Liver (tissue), 9 donors: ENCODE results near the gene SH3RF3. TPM values are rescaled to one million over a fixed set of nuclear protein-coding genes. Genes with fewer than 3 reads are reported as not detected.

Experiments used
- DNase-seq: peaks from one replicate; pipeline ENCODE4 v3.0.0-alpha.2; 2017; ENCODE audit warnings: low spot score
- H3K27ac ChIP-seq, 2 donors: one replicate each; pipeline ENCODE4 v1.7.0; 2013; ENCODE audit warnings: inconsistent platforms in 2 of 2, low read length in 2 of 2, control low read depth in 1 of 2, low read depth in 1 of 2, mild to moderate bottlenecking in 1 of 2
- H3K27me3 ChIP-seq, 4 donors: one replicate each; pipeline versions ENCODE4 v1.6.1 to v1.7.0; 2013; ENCODE audit warnings: low read length in 3 of 4, inconsistent platforms in 1 of 4, mild to moderate bottlenecking in 1 of 4, moderate library complexity in 1 of 4; ENCODE audit not compliant: control insufficient read depth in 4 of 4, insufficient read depth in 4 of 4
- H3K36me3 ChIP-seq, 4 donors: one replicate each; pipeline versions ENCODE4 v1.6.1 to v1.7.0; 2013; ENCODE audit warnings: low read length in 3 of 4, mild to moderate bottlenecking in 3 of 4, low read depth in 1 of 4, moderate library complexity in 1 of 4; ENCODE audit not compliant: control insufficient read depth in 4 of 4, insufficient read depth in 3 of 4
- H3K4me1 ChIP-seq, 4 donors: one replicate each; pipeline versions ENCODE4 v1.6.1 to v1.7.0; 2013; ENCODE audit warnings: low read length in 3 of 4, mild to moderate bottlenecking in 3 of 4, moderate library complexity in 1 of 4; ENCODE audit not compliant: control insufficient read depth in 4 of 4, insufficient read depth in 4 of 4
- H3K4me3 ChIP-seq, 3 donors: one replicate each; pipeline versions ENCODE4 v1.6.1 to v1.7.0; 2013; ENCODE audit warnings: low read length in 3 of 3, control low read depth in 1 of 3, low read depth in 1 of 3, mild to moderate bottlenecking in 1 of 3
- H3K9ac ChIP-seq, 2 donors: one replicate each; pipeline ENCODE4 v1.7.0; 2013; ENCODE audit warnings: low read length in 2 of 2, mild to moderate bottlenecking in 2 of 2, moderate library complexity in 2 of 2, control low read depth in 1 of 2, low read depth in 1 of 2
- H3K9me3 ChIP-seq, 4 donors: one replicate each; pipeline versions ENCODE4 v1.6.1 to v1.7.0; 2013; ENCODE audit warnings: low read length in 3 of 4; ENCODE audit not compliant: control insufficient read depth in 4 of 4
- ATF3 ChIP-seq: IDR thresholded peaks from 2 replicates; pipeline ENCODE4 v1.6.1; 2016; ENCODE audit warnings: antibody characterized with exemption
- EGR1 ChIP-seq, 2 donors: IDR thresholded peaks; 2 replicates each; pipeline ENCODE4 v1.6.1; 2016 to 2018; ENCODE audit warnings: antibody characterized with exemption in 2 of 2, low read depth in 2 of 2
- FOXA1 ChIP-seq: IDR thresholded peaks from 2 replicates; pipeline ENCODE4 v1.6.1; 2016; ENCODE audit warnings: antibody characterized with exemption
- FOXA2 ChIP-seq: IDR thresholded peaks from 2 replicates; pipeline ENCODE4 v1.6.1; 2016; ENCODE audit warnings: antibody characterized with exemption
- GABPA ChIP-seq, 2 donors: IDR thresholded peaks in 1 of 2; conservative IDR thresholded peaks in 1 of 2; 2 replicates each; pipeline ENCODE4 v1.6.1; 2016; ENCODE audit warnings: antibody characterized with exemption in 2 of 2, mild to moderate bottlenecking in 1 of 2, moderate library complexity in 1 of 2
- HNF4A ChIP-seq, 2 donors: conservative IDR thresholded peaks; 2 replicates each; pipeline ENCODE4 v1.6.1; 2016; ENCODE audit warnings: antibody characterized with exemption in 2 of 2, mild to moderate bottlenecking in 2 of 2
- HNF4G ChIP-seq: IDR thresholded peaks from 2 replicates; pipeline ENCODE4 v1.6.1; 2016; ENCODE audit warnings: antibody characterized with exemption
- JUND ChIP-seq, 2 donors: IDR thresholded peaks; 2 replicates each; pipeline ENCODE4 v1.6.1; 2016; ENCODE audit warnings: antibody characterized with exemption in 2 of 2
- NR2F2 ChIP-seq: IDR thresholded peaks from 2 replicates; pipeline ENCODE4 v1.6.1; 2016; ENCODE audit warnings: antibody characterized with exemption
- RAD21 ChIP-seq, 2 donors: IDR thresholded peaks; 2 replicates each; pipeline ENCODE4 v1.6.1; 2016; ENCODE audit warnings: antibody characterized with exemption in 2 of 2, mild to moderate bottlenecking in 2 of 2
- REST ChIP-seq: IDR thresholded peaks from 2 replicates; pipeline ENCODE4 v1.6.1; 2016; ENCODE audit warnings: antibody characterized with exemption, mild to moderate bottlenecking
- RXRA ChIP-seq, 2 donors: IDR thresholded peaks; 2 replicates each; pipeline ENCODE4 v1.6.1; 2017 to 2018; ENCODE audit warnings: antibody characterized with exemption in 2 of 2, mild to moderate bottlenecking in 1 of 2
- SP1 ChIP-seq: IDR thresholded peaks from 2 replicates; pipeline ENCODE4 v1.6.1; 2018; ENCODE audit warnings: antibody characterized with exemption, mild to moderate bottlenecking
- TAF1 ChIP-seq: conservative IDR thresholded peaks from 2 replicates; pipeline ENCODE4 v1.6.1; 2016; ENCODE audit warnings: antibody characterized with exemption, mild to moderate bottlenecking
- YY1 ChIP-seq: IDR thresholded peaks from 2 replicates; pipeline ENCODE4 v1.6.1; 2016; ENCODE audit warnings: antibody characterized with exemption, mild to moderate bottlenecking
- ZBTB33 ChIP-seq: IDR thresholded peaks from 2 replicates; pipeline ENCODE4 v1.6.1; 2016; ENCODE audit warnings: antibody characterized with exemption
- WGBS: extraction: QIAGEN DNeasy Blood & Tissue Kit; methylation state at CpG from one replicate; pipeline ENCODE4 v1.1.7; 2013; 5-methylcytosine and 5-hydroxymethylcytosine counted together
- polyA plus RNA-seq, 2 donors: library from polyadenylated mRNA; stranded (reverse) in 1 of 2; unstranded in 1 of 2; fragments of 200-250 nt in 1 of 2; fragments of >200 nt in 1 of 2; fragmentation: Nextera tagmentation in 1 of 2; extraction: Ambion mirVana in 1 of 2; gene quantifications; one replicate each; pipeline versions ENCODE4 v1.2.1 to v1.2.3, GENCODE V29; 2013 to 2015
- total RNA-seq, 2 donors: library from RNA; depleted of rRNA; stranded (reverse); fragments of >200 nt; gene quantifications; one replicate each; pipeline ENCODE4 v1.2.3, GENCODE V29; 2014
- TF ChIP-seq, protein P1 (sequence below): IDR thresholded peaks from 2 replicates; pipeline ENCODE4 v1.6.1; 2016; ENCODE audit warnings: antibody characterized with exemption
- TF ChIP-seq, protein P2 (sequence below): fragments of 150-350 bp; IDR thresholded peaks from 2 replicates; pipeline ENCODE4 v1.5.1; 2017; ENCODE audit warnings: improper control_type of control experiment, low read depth, low read length; ENCODE audit not compliant: missing input control
- donor health status: healthy.
- donor health status: healthy.
- donor health status: healthy.
- donor health status: healthy.
- donor health status: healthy.

Gene SH3RF3
- total and polyA plus RNA-seq, 4 donors: 0.11 to 1.0 (median 0.54) TPM

DNA sequence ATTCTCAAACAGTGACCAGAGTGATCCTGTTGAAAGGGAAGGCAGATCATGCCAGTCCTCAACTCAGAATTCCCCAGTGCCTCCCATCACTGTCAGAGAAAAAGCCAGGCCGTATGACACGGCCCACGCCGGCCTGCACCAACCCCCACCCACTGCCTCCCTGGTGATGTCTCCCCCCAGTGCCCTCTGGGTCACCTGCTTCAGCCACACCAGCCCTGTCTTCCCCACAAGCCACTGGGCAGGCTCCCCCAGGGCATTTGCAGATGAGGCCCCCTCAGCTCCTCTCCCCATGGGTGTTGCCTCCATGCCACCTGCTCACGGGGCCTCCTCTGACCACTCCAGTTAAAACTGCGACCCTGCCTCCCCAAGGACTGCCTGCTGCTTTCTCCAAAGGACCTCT, 169.8 kb downstream of the SH3RF3 start (continued):
- TF ChIP-seq HNF4A (conservative IDR thresholded peaks at IDR 0.05) (no peak), REST (no peak), FOXA1 (no peak), RAD21 (IDR thresholded peaks at IDR 0.05) (no peak), HNF4G (no peak)

DNA sequence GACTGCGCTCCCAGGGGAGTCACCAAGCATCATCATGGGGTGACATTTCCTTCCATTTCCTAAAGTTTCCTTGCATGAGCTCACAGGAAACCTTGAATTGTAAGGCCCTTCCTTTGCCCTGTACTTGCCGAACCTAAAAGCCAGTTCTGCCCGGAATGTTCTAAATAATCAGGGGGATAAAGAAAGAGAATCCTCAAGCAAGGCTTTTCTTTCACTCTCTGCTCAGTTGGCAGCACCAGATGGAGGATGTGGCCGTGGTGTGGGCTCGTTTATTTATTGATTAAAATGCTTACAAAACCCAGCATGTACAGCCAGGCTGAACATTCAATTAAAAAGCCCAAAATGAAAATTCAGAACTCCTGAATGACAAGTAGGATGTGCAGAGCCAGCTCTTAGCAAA, 170.5 kb downstream of the SH3RF3 start:
- H3K9me3 ChIP-seq: no peaks in the 10 kb centered on the region
- DNase-seq: no peak
- no peaks in the 10 kb centered on the region for H3K4me1 ChIP-seq
- H3K4me3 ChIP-seq: no peak overlapping the region
- no peaks in the 10 kb centered on the region for H3K36me3 ChIP-seq
- 52% methylated on average over 5 of the region's 5 CpGs for WGBS
- no peak overlapping the region for H3K27ac ChIP-seq
- no peaks in the 10 kb centered on the region for H3K27me3 ChIP-seq
- H3K9ac ChIP-seq: no peak overlapping the region
- no peak for TF ChIP-seq HNF4G
- TF ChIP-seq ZBTB33: no peak
- no peak for TF ChIP-seq RXRA (IDR thresholded peaks at IDR 0.05)
- no peak for TF ChIP-seq EGR1 (IDR thresholded peaks at IDR 0.05; ENCODE audit: low read depth in 2 of 2)
- TF ChIP-seq FOXA2: no peak
- no peak for TF ChIP-seq SP1

DNA sequence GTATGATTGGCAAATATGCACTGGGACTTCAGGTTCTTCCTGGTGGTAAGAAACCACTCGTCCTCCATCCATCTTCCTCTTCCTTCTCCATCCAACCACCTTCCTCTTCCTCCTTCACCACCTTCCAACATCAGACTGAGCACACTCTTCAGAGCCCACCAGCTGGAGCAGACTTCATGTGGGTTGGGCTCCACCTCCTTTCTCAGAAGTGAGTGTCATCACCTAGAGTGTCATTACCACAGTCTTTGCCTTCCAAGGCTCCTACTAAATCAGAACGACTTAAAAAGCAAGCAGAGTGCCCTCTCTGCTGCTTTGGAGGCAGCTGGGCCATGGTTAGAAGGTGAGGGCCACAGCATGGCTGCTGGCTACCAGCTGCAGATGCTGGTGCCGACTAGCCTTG, 171.6 kb downstream of the SH3RF3 start:
- Histone ChIP-seq H3K4me3 (no peak overlapping the region), H3K9me3 (no peaks in the 10 kb centered on the region), H3K36me3 (no peaks in the 10 kb centered on the region), H3K27me3 (no peaks in the 10 kb centered on the region), H3K9ac (no peak overlapping the region), H3K27ac (no peak overlapping the region), H3K4me1 (no peaks in the 10 kb centered on the region)
- TF ChIP-seq SP1: no peak
- no peak for TF ChIP-seq RXRA (IDR thresholded peaks at IDR 0.05)
- DNase-seq: no peak
- WGBS: 68% methylated on average over 3 of the region's 3 CpGs

DNA sequence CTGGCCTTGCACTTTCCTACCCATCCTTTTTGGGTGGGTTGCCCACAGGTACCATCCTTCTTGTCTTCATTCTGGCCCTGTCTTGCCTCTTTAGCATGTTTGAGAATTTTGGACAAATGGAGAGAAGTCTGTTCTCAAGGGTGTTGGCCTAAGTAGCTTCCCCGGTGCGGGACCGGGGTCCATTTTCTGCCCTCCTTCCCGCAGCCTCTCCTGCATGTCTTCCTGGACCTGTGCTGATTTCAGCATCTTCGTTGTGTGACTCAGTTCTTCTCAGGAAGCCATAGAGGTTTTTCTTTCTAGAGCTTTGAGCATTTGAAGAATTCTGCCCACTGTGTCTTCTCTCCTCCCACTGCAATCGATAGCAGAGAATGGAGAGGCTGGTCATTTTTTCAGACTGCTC, 172.7 kb downstream of the SH3RF3 start:
- TF ChIP-seq YY1 (no peak), FOXA1 (no peak), FOXA2 (no peak), ATF3 (no peak), RXRA (IDR thresholded peaks at IDR 0.05) (no peak), HNF4G (no peak), EGR1 (IDR thresholded peaks at IDR 0.05; ENCODE audit: low read depth in 2 of 2) (no peak), GABPA (IDR thresholded peaks at IDR 0.05 in 1 of 2, conservative IDR thresholded peaks at IDR 0.05 in 1 of 2) (no peak), TAF1 (no peak), JUND (IDR thresholded peaks at IDR 0.05) (no peak), ZBTB33 (no peak), NR2F2 (no peak)
- TF ChIP-seq, protein P1, sequence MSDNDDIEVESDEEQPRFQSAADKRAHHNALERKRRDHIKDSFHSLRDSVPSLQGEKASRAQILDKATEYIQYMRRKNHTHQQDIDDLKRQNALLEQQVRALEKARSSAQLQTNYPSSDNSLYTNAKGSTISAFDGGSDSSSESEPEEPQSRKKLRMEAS: no peak
- TF ChIP-seq, protein P2, sequence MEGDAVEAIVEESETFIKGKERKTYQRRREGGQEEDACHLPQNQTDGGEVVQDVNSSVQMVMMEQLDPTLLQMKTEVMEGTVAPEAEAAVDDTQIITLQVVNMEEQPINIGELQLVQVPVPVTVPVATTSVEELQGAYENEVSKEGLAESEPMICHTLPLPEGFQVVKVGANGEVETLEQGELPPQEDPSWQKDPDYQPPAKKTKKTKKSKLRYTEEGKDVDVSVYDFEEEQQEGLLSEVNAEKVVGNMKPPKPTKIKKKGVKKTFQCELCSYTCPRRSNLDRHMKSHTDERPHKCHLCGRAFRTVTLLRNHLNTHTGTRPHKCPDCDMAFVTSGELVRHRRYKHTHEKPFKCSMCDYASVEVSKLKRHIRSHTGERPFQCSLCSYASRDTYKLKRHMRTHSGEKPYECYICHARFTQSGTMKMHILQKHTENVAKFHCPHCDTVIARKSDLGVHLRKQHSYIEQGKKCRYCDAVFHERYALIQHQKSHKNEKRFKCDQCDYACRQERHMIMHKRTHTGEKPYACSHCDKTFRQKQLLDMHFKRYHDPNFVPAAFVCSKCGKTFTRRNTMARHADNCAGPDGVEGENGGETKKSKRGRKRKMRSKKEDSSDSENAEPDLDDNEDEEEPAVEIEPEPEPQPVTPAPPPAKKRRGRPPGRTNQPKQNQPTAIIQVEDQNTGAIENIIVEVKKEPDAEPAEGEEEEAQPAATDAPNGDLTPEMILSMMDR: no peak
- DNase-seq: no peak

More for the DNA sequence above, 172.7 kb downstream of the SH3RF3 start:
- WGBS: 92% methylated on average over 6 of the region's 6 CpGs
- H3K9ac ChIP-seq: no peak overlapping the region
- H3K27ac ChIP-seq: no peak overlapping the region
- H3K36me3 ChIP-seq: no peaks in the 10 kb centered on the region
- H3K4me3 ChIP-seq: no peak overlapping the region
- no peaks in the 10 kb centered on the region for H3K4me1 ChIP-seq
- no peaks in the 10 kb centered on the region for H3K27me3 ChIP-seq
- no peaks in the 10 kb centered on the region for H3K9me3 ChIP-seq
